Endothelial cell (in vitro differentiated cells): Measurements from ENCODE around the gene CTXND1. TPM values are rescaled to one million over a fixed set of nuclear protein-coding genes. Genes with fewer than 3 reads are reported as not detected.

ENCODE experiments used
- DNase-seq: peaks from one replicate; pipeline ENCODE4 v3.0.0; 2021; ENCODE audit warnings: low spot score
- H3K27ac Mint-ChIP-seq: one replicate; pipeline ENCODE4 v1.8.0; 2021; ENCODE audit warnings: mixed read lengths, inconsistent platforms; ENCODE audit not compliant: unreplicated experiment
- H3K27me3 Mint-ChIP-seq: one replicate; pipeline ENCODE4 v1.8.0; 2021; ENCODE audit warnings: mild to moderate bottlenecking, moderate library complexity, mixed read lengths, inconsistent platforms; ENCODE audit not compliant: unreplicated experiment
- H3K36me3 Mint-ChIP-seq: one replicate; pipeline ENCODE4 v1.8.0; 2021; ENCODE audit warnings: mild to moderate bottlenecking, low read depth, mixed read lengths, inconsistent platforms; ENCODE audit not compliant: unreplicated experiment
- H3K4me1 Mint-ChIP-seq: one replicate; pipeline ENCODE4 v1.8.0; 2021; ENCODE audit warnings: mild to moderate bottlenecking, mixed read lengths, inconsistent platforms; ENCODE audit not compliant: unreplicated experiment
- H3K4me3 Mint-ChIP-seq: one replicate; pipeline ENCODE4 v1.8.0; 2021; ENCODE audit warnings: mild to moderate bottlenecking, mixed read lengths, inconsistent platforms; ENCODE audit not compliant: unreplicated experiment
- H3K9me3 Mint-ChIP-seq: one replicate; pipeline ENCODE4 v1.8.0; 2021; ENCODE audit warnings: mixed read lengths, inconsistent platforms; ENCODE audit not compliant: unreplicated experiment
- total RNA-seq: library from RNA; stranded (reverse); fragmentation: NEBNext Ultra II Directional; extraction: Animal tissue kit (Norgen Biotek cat#: 25700); gene quantifications from one replicate; pipeline ENCODE4 v1.2.1, GENCODE V29; 2021; ENCODE audit not compliant: unreplicated experiment
- TF ChIP-seq, protein P1 (sequence below): fragments of 200-600 bp; sonication (generic); IDR thresholded peaks from one replicate; pipeline ENCODE4 v1.5.0; 2021; ENCODE audit warnings: antibody characterized with exemption; ENCODE audit not compliant: unreplicated experiment

Gene CTXND1
- total RNA-seq, 1 donor from 2014 or later: 0.03 TPM

DNA sequence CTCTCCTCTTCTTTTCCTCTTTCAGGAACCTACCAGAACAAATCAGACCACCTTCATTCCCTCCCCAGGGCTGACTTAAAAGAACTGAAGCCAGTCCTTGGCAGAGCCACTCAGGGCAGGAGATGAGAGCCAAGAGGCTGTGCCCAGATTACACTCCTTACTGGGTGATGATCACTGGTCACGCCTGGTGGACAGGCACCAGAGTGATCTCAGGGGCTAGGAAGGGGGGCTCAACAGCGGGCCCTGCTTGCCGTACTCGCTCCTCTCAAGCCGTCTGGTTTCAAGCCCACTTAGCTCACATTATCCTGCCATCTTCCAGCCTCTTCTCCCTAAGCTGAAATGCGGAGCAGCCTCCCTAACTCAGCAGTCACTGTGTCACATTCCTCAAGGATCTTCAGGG lies 100.9 kb downstream of the CTXND1 start:
- peaks cover 3% of the 10 kb centered on the region for H3K27me3 Mint-ChIP-seq
- DNase-seq: no peak
- H3K4me3 Mint-ChIP-seq: no peak overlapping the region
- H3K4me1 Mint-ChIP-seq: peaks cover 10% of the 10 kb centered on the region
- no peak overlapping the region for H3K27ac Mint-ChIP-seq
- peaks cover 5% of the 10 kb centered on the region for H3K36me3 Mint-ChIP-seq
- TF ChIP-seq, protein P1, sequence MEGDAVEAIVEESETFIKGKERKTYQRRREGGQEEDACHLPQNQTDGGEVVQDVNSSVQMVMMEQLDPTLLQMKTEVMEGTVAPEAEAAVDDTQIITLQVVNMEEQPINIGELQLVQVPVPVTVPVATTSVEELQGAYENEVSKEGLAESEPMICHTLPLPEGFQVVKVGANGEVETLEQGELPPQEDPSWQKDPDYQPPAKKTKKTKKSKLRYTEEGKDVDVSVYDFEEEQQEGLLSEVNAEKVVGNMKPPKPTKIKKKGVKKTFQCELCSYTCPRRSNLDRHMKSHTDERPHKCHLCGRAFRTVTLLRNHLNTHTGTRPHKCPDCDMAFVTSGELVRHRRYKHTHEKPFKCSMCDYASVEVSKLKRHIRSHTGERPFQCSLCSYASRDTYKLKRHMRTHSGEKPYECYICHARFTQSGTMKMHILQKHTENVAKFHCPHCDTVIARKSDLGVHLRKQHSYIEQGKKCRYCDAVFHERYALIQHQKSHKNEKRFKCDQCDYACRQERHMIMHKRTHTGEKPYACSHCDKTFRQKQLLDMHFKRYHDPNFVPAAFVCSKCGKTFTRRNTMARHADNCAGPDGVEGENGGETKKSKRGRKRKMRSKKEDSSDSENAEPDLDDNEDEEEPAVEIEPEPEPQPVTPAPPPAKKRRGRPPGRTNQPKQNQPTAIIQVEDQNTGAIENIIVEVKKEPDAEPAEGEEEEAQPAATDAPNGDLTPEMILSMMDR: no peak
- no peaks in the 10 kb centered on the region for H3K9me3 Mint-ChIP-seq

Other genes starting within 250 kb of the CTXND1 start
- 77.3 TPM for gene ZFAND6, start 192.5 kb downstream of the CTXND1 start, total RNA-seq
- 6.2 TPM for gene FAH, start 99.2 kb downstream of the CTXND1 start, total RNA-seq
- gene ARNT2, start 152.2 kb upstream of the CTXND1 start, total RNA-seq: 0.87 TPM